ENCODE measurements around the gene ZDHHC24.

The ZDHHC24 gene

GRCh38 chr11:66564984-66565383, 19.1 kb upstream of the ZDHHC24 start:
- no peak overlapping the region for H3K4me3 ChIP-seq (ENCODE audit: control insufficient read depth, low read depth, low read length)
- no peak for TF ChIP-seq CTCF (conservative IDR thresholded peaks at IDR 0.05; ENCODE audit: control insufficient read depth, insufficient read depth, low read depth, low read length)
- DNase-seq (ENCODE audit: low read depth), result no peak

GRCh38 chr11:66564538-66564937, 18.7 kb upstream of the ZDHHC24 start:
- H3K4me3 ChIP-seq (ENCODE audit: control insufficient read depth, low read depth, low read length), result no peak overlapping the region
- no peak for TF ChIP-seq CTCF (conservative IDR thresholded peaks at IDR 0.05; ENCODE audit: control insufficient read depth, insufficient read depth, low read depth, low read length)
- no peak for DNase-seq (ENCODE audit: low read depth)

- no peak overlapping the region for H3K4me3 ChIP-seq (ENCODE audit: control insufficient read depth, low read depth, low read length)
- no peak for TF ChIP-seq CTCF (conservative IDR thresholded peaks at IDR 0.05; ENCODE audit: control insufficient read depth, insufficient read depth, low read depth, low read length)
- DNase-seq (ENCODE audit: low read depth), result no peak
Measured at GRCh38 chr11:66563832-66564231, 18.0 kb upstream of the ZDHHC24 start.

GRCh38 chr11:66562907-66563583, 17.2 kb upstream of the ZDHHC24 start:
- H3K4me3 ChIP-seq (ENCODE audit: control insufficient read depth, low read depth, low read length), result no peak overlapping the region
- no peak for TF ChIP-seq CTCF (conservative IDR thresholded peaks at IDR 0.05; ENCODE audit: control insufficient read depth, insufficient read depth, low read depth, low read length)

GRCh38 chr11:66562275-66562674, 16.4 kb upstream of the ZDHHC24 start:
- no peak for DNase-seq (ENCODE audit: low read depth)
- no peak overlapping the region for H3K4me3 ChIP-seq (ENCODE audit: control insufficient read depth, low read depth, low read length)
- no peak for TF ChIP-seq CTCF (conservative IDR thresholded peaks at IDR 0.05; ENCODE audit: control insufficient read depth, insufficient read depth, low read depth, low read length)

More at GRCh38 chr11:66562907-66563583, 17.2 kb upstream of the ZDHHC24 start:
- no peak for DNase-seq (ENCODE audit: low read depth)

GRCh38 chr11:66561975-66562248, 16.1 kb upstream of the ZDHHC24 start:
- H3K4me3 ChIP-seq (ENCODE audit: control insufficient read depth, low read depth, low read length), result no peak overlapping the region
- TF ChIP-seq CTCF (conservative IDR thresholded peaks at IDR 0.05; ENCODE audit: control insufficient read depth, insufficient read depth, low read depth, low read length), result no peak
- DNase-seq (ENCODE audit: low read depth), result no peak

Data from fibroblast of mammary gland (primary cell).